ENCODE data around the gene CDHR3. TPM values are rescaled to one million over a fixed set of nuclear protein-coding genes. Genes with fewer than 3 reads are reported as not detected.
A peak's percentile ranks its signal among the peaks of the same experiment; 100 is the strongest.

Gene CDHR3
- total and polyA plus RNA-seq, 2 of the 8 experiments (the other 6 are each of a cell fraction or from before 2014, with no cell fraction given): 6.4 to 6.8 TPM

DNA sequence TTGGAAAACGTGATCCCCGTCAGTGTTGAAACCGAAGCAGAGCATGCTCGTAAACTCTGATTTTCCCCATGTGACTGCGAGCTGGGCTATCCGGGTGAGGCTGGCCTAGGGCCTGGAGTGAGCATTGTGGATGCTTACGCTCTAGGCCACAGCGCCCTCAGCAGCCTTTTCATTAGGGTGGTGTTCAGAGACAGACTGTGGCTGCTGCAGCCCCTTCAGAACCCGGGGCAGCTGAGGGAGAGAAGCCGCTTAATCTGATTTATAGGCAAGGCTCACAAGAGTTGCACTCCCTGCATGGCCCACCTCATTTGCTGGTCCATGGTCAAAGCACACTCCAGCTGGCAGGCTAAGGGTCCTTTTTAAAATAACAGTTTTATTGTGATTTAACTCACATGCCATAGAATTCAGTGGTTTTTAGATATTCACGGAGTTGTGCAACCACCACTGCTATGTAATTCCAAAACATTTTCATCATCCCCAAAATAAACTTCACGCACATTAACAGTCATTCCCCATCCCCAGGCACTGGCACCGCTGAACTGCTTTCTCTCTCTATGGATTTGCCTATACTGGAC, 76.5 kb downstream of the CDHR3 start:
- Histone ChIP-seq H4K91ac (replicated peaks; ENCODE audit: insufficient read length, low read length) (no peak overlapping the region), H3K27ac (ENCODE audit: low read depth, low read length) (no peak overlapping the region), H3K27me3 (replicated peaks in 1 of 4; ENCODE audit: control insufficient read depth in 3 of 4, extremely low read depth in 1 of 4, insufficient read depth in 3 of 4, low read length in 3 of 4) (no peaks in the 10 kb centered on the region), H3K36me3 (ENCODE audit: control insufficient read depth in 2 of 4, insufficient read depth in 4 of 4, low read length in 3 of 4) (no peaks in the 10 kb centered on the region), H2BK120ac (replicated peaks; ENCODE audit: low read depth, low read length) (no peak overlapping the region), H3K9ac (replicated peaks in 1 of 4; ENCODE audit: extremely low read depth in 1 of 4, low read depth in 3 of 4, low read length in 3 of 4) (no peak overlapping the region), H2AFZ (ENCODE audit: low read length) (no peak overlapping the region), H3K4me3 (ENCODE audit: extremely low read depth in 1 of 4, insufficient read depth in 2 of 4, low read depth in 3 of 4, low read length in 4 of 4) (no peak overlapping the region), H2AK5ac (ENCODE audit: low read depth, low read length) (no peak overlapping the region), H2BK15ac (ENCODE audit: low read length) (no peak overlapping the region), H2BK12ac (ENCODE audit: low read depth, low read length) (peak overlapping the region; percentile 56; the same call in 1 of the 2 replicates), H3K23ac (ENCODE audit: insufficient read length) (no peak overlapping the region), H3K14ac (ENCODE audit: insufficient read length) (no peak overlapping the region), H3K9me3 (ENCODE audit: insufficient read depth in 2 of 2, low read depth in 1 of 2, low read length in 1 of 2) (no peaks in the 10 kb centered on the region), H4K20me1 (replicated peaks in 1 of 2; ENCODE audit: control insufficient read depth in 1 of 2, insufficient read depth in 2 of 2, low read length in 2 of 2) (no peaks in the 10 kb centered on the region), H2BK20ac (ENCODE audit: low read length) (no peak overlapping the region), H3K4me1 (replicated peaks in 1 of 4; ENCODE audit: control insufficient read depth in 3 of 4, insufficient read depth in 4 of 4, low read length in 3 of 4) (peaks cover 0 to 7% (median 0%) of the 10 kb centered on the region in 4 experiments; a peak in 3 of 7 replicates), H3K4ac (replicated peaks; ENCODE audit: insufficient read length, low read depth, low read length) (no peak overlapping the region), H4K5ac (ENCODE audit: insufficient read length, low read depth, low read length) (no peak overlapping the region), H2BK5ac (ENCODE audit: low read depth, low read length) (no peak overlapping the region), H3K18ac (ENCODE audit: extremely low read depth, low read length) (no peak overlapping the region), H3K56ac (replicated peaks; ENCODE audit: insufficient read length, low read depth, low read length) (no peak overlapping the region), H3K79me2 (ENCODE audit: control insufficient read depth in 1 of 2, insufficient read depth in 2 of 2, low read length in 2 of 2) (no peaks in the 10 kb centered on the region), H3K4me2 (ENCODE audit: insufficient read depth in 1 of 2, low read depth in 2 of 2, low read length in 2 of 2) (no peak overlapping the region), H3K23me2 (ENCODE audit: low read depth, low read length) (no peaks in the 10 kb centered on the region), H4K8ac (ENCODE audit: extremely low read depth, insufficient read depth, low read length) (no peak overlapping the region), H3K79me1 (ENCODE audit: low read depth, low read length) (no peaks in the 10 kb centered on the region)
- CTCF ChIA-PET (ENCODE audit: partially characterized antibody): interaction anchor here (0.9 to 13.5 kb wide), 27 partner anchors 8 to 396 kb away, joined by 3 to 265 read pairs (median 5); partner anchors contain the start of gene ATXN7L1
- WGBS, 2 experiments (ENCODE audit: extremely low coverage in 1 of 2, insufficient coverage in 1 of 2, insufficient read length in 1 of 2, insufficient replicate concordance in 2 of 2, low coverage in 1 of 2, low lambda C conversion rate in 2 of 2, missing lambda C conversion rate in 1 of 2): 82% methylated on average over 13 of the region's 13 CpGs; no CpG with 5 or more reads in 1 of the 2 experiments
- FAIRE-seq (no peak), DNase-seq (ENCODE audit: low read depth in 1 of 2, low spot score in 2 of 2) (no peak)
- POLR2A ChIA-PET (ENCODE audit: partially characterized antibody): interaction anchor here (1.0 kb wide), 1 partner anchor 9 kb away, joined by 4 read pairs; no protein-coding TSS in a partner anchor
- TF ChIP-seq NRF1 (IDR thresholded peaks at IDR 0.05; ENCODE audit: low read depth, low read length) (no peak), SIX5 (IDR thresholded peaks at IDR 0.05; ENCODE audit: low read depth, low read length) (no peak), TAF1 (IDR thresholded peaks at IDR 0.05; ENCODE audit: low read depth, low read length) (no peak), CHD2 (IDR thresholded peaks at IDR 0.05; ENCODE audit: low read length) (peak; percentile 10; the same call in 1 of the 2 replicates)
- TF ChIP-seq, protein P1, sequence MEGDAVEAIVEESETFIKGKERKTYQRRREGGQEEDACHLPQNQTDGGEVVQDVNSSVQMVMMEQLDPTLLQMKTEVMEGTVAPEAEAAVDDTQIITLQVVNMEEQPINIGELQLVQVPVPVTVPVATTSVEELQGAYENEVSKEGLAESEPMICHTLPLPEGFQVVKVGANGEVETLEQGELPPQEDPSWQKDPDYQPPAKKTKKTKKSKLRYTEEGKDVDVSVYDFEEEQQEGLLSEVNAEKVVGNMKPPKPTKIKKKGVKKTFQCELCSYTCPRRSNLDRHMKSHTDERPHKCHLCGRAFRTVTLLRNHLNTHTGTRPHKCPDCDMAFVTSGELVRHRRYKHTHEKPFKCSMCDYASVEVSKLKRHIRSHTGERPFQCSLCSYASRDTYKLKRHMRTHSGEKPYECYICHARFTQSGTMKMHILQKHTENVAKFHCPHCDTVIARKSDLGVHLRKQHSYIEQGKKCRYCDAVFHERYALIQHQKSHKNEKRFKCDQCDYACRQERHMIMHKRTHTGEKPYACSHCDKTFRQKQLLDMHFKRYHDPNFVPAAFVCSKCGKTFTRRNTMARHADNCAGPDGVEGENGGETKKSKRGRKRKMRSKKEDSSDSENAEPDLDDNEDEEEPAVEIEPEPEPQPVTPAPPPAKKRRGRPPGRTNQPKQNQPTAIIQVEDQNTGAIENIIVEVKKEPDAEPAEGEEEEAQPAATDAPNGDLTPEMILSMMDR (IDR thresholded peaks at IDR 0.05; ENCODE audit: control extremely low read depth in 1 of 3, insufficient read depth in 1 of 3, low read depth in 1 of 3, low read length in 3 of 3): peak; percentile 57 to 67 (median 58)
